GM10266 (cell line): ENCODE measurements around the gene SCLT1.

Source experiments
- DNase-seq: peaks from one replicate; pipeline ENCODE4 v3.0.0; 2012; ENCODE audit errors: extremely low spot score
- CTCF ChIP-seq: IDR thresholded peaks from 2 replicates; pipeline ENCODE4 v1.5.1; 2012; ENCODE audit warnings: mild to moderate bottlenecking, low read depth; ENCODE audit not compliant: control insufficient read depth, insufficient read depth; ENCODE audit errors: missing control alignments

Gene SCLT1

GRCh38 chr4:128840711-128841318 is 252.5 kb downstream of the SCLT1 start:
- DNase-seq: no peak
- TF ChIP-seq CTCF: no peak

GRCh38 chr4:128837679-128838078 is 255.7 kb downstream of the SCLT1 start:
- no peak for TF ChIP-seq CTCF
- no peak for DNase-seq

GRCh38 chr4:128837198-128837597 is 256.1 kb downstream of the SCLT1 start:
- no peak for DNase-seq
- no peak for TF ChIP-seq CTCF

- no peak for TF ChIP-seq CTCF
- DNase-seq: no peak
Measured at GRCh38 chr4:128835498-128836222, 257.7 kb downstream of the SCLT1 start.
